HepG2 (cell line): ENCODE data around the gene SLC6A9. TPM values are rescaled to one million over a fixed set of nuclear protein-coding genes. Genes with fewer than 3 reads are reported as not detected.

Experiments
- CHCHD3 ChIP-seq: sonication (generic); formaldehyde crosslinking; IDR thresholded peaks from 2 replicates; pipeline ENCODE4 v1.8.0; 2022; ENCODE audit warnings: mild to moderate bottlenecking, missing genetic modification reagents, moderate library complexity
- CSRNP1 ChIP-seq: sonication (generic); formaldehyde crosslinking; IDR thresholded peaks from 2 replicates; pipeline ENCODE4 v1.8.1; 2023; ENCODE audit warnings: mild to moderate bottlenecking, missing genetic modification reagents
- ELF4 ChIP-seq: sonication (generic); formaldehyde crosslinking; IDR thresholded peaks from 2 replicates; pipeline ENCODE4 v1.5.0; 2020; ENCODE audit warnings: missing genetic modification reagents, mild to moderate bottlenecking, moderate library complexity, borderline replicate concordance
- FOSL1 ChIP-seq: sonication (generic); formaldehyde crosslinking; IDR thresholded peaks from 2 replicates; pipeline ENCODE4 v1.9.0; 2021; ENCODE audit warnings: missing genetic modification reagents, borderline replicate concordance
- GTF3A ChIP-seq: sonication (generic); formaldehyde crosslinking; conservative IDR thresholded peaks from 2 replicates; pipeline ENCODE4 v1.4.0; 2020; ENCODE audit warnings: mild to moderate bottlenecking, missing genetic modification reagents
- IKZF4 ChIP-seq: sonication (generic); formaldehyde crosslinking; IDR thresholded peaks from 2 replicates; pipeline ENCODE4 v1.5.1; 2020; ENCODE audit warnings: borderline replicate concordance, mild to moderate bottlenecking, low read depth, missing genetic modification reagents; ENCODE audit errors: not compliant biosample characterization
- JUN ChIP-seq: sonication (generic); formaldehyde crosslinking; IDR thresholded peaks from 2 replicates; pipeline ENCODE4 v1.4.0; 2020; ENCODE audit warnings: mild to moderate bottlenecking, missing genetic modification reagents
- KLF16 ChIP-seq, 2 experiments: sonication (generic) in 1 of 2; formaldehyde crosslinking in 1 of 2; IDR thresholded peaks; 2 replicates each; pipeline versions ENCODE4 v1.6.1 to v1.8.0; 2016 to 2023; ENCODE audit warnings: missing genetic modification reagents in 2 of 2, missing compliant biosample characterization in 1 of 2
- KLF9 ChIP-seq: IDR thresholded peaks from 2 replicates; pipeline ENCODE4 v1.6.1; 2016; ENCODE audit warnings: low read depth
- NKX3-1 ChIP-seq: sonication (generic); formaldehyde crosslinking; IDR thresholded peaks from 2 replicates; pipeline ENCODE4 v1.5.0; 2020; ENCODE audit warnings: missing genetic modification reagents
- PAXIP1 ChIP-seq: sonication (generic); formaldehyde crosslinking; conservative IDR thresholded peaks from 2 replicates; pipeline ENCODE4 v1.4.0; 2020; ENCODE audit warnings: mild to moderate bottlenecking, missing genetic modification reagents, moderate library complexity
- SALL2 ChIP-seq: sonication (generic); formaldehyde crosslinking; IDR thresholded peaks from 2 replicates; pipeline ENCODE4 v1.8.1; 2023; ENCODE audit warnings: mild to moderate bottlenecking, missing genetic modification reagents, inconsistent platforms
- SNAI1 ChIP-seq: sonication (generic); formaldehyde crosslinking; IDR thresholded peaks from 2 replicates; pipeline ENCODE4 v1.5.0; 2020; ENCODE audit warnings: mild to moderate bottlenecking, missing genetic modification reagents, borderline replicate concordance
- TEF ChIP-seq: sonication (generic); formaldehyde crosslinking; IDR thresholded peaks from 2 replicates; pipeline ENCODE4 v1.5.0; 2020; ENCODE audit warnings: missing genetic modification reagents
- TP53 ChIP-seq: sonication (generic); formaldehyde crosslinking; conservative IDR thresholded peaks from 2 replicates; pipeline ENCODE4 v1.4.0; 2020; ENCODE audit warnings: missing genetic modification reagents
- WIZ ChIP-seq: sonication (generic); formaldehyde crosslinking; IDR thresholded peaks from 2 replicates; pipeline ENCODE4 v1.5.1; 2020; ENCODE audit warnings: mild to moderate bottlenecking, missing genetic modification reagents
- ZBTB7B ChIP-seq: sonication (generic); formaldehyde crosslinking; IDR thresholded peaks from 2 replicates; pipeline ENCODE4 v1.4.0; 2020; ENCODE audit warnings: missing genetic modification reagents
- ZNF20 ChIP-seq: sonication (generic); formaldehyde crosslinking; IDR thresholded peaks from 2 replicates; pipeline ENCODE4 v1.4.0; 2020; ENCODE audit warnings: mild to moderate bottlenecking, moderate library complexity, missing genetic modification reagents
- ZNF230 ChIP-seq: sonication (generic); formaldehyde crosslinking; IDR thresholded peaks from 2 replicates; pipeline ENCODE4 v1.4.0; 2020; ENCODE audit warnings: mild to moderate bottlenecking, missing genetic modification reagents
- ZNF264 ChIP-seq: sonication (generic); formaldehyde crosslinking; IDR thresholded peaks from 2 replicates; pipeline ENCODE4 v1.4.0; 2020; ENCODE audit warnings: missing genetic modification reagents
- ZNF282 ChIP-seq: fragments of 450-650 bp; IDR thresholded peaks from 2 replicates; pipeline ENCODE4 v1.6.1; 2018; ENCODE audit not compliant: partially characterized antibody
- ZNF432 ChIP-seq: sonication (generic); formaldehyde crosslinking; IDR thresholded peaks from 2 replicates; pipeline ENCODE4 v1.5.0; 2020; ENCODE audit warnings: missing genetic modification reagents, mild to moderate bottlenecking, borderline replicate concordance
- ZNF564 ChIP-seq: sonication (generic); formaldehyde crosslinking; IDR thresholded peaks from 2 replicates; pipeline ENCODE4 v1.8.1; 2023; ENCODE audit warnings: mild to moderate bottlenecking, missing genetic modification reagents
- polyA plus RNA-seq, 8 experiments: library from polyadenylated mRNA; depleted of rRNA in 3 of 8; stranded (reverse) in 7 of 8; unstranded in 1 of 8; fragments of >200 nt; fragmentation: Illumina TruSeq in 4 of 8; extraction: Trizol in 4 of 8; gene quantifications; 2 replicates each; pipeline versions ENCODE4 v1.2.1 to v1.2.3, GENCODE V29; 2011 to 2016; ENCODE audit warnings: low read depth in 4 of 8, missing spikeins in 1 of 8, mixed read lengths in 1 of 8; ENCODE audit not compliant: insufficient read depth in 1 of 8
- total RNA-seq, 5 experiments: library from RNA; depleted of rRNA; stranded (reverse); fragments of >200 nt; fragmentation: Illumina TruSeq; extraction: Trizol; gene quantifications; 2 replicates each; pipeline ENCODE4 v1.2.3, GENCODE V29; 2016; ENCODE audit warnings: low read depth in 1 of 5
- TF ChIP-seq, protein P1 (sequence below): sonication (generic); formaldehyde crosslinking; IDR thresholded peaks from 2 replicates; pipeline ENCODE4 v1.8.0; 2022; ENCODE audit warnings: missing genetic modification reagents, low read depth, mild to moderate bottlenecking, borderline replicate concordance

The SLC6A9 gene
- total and polyA plus RNA-seq, 2 of the 13 experiments (the other 11 are each of a cell fraction or from before 2014, with no cell fraction given) = 8.5 to 9.9 TPM

DNA sequence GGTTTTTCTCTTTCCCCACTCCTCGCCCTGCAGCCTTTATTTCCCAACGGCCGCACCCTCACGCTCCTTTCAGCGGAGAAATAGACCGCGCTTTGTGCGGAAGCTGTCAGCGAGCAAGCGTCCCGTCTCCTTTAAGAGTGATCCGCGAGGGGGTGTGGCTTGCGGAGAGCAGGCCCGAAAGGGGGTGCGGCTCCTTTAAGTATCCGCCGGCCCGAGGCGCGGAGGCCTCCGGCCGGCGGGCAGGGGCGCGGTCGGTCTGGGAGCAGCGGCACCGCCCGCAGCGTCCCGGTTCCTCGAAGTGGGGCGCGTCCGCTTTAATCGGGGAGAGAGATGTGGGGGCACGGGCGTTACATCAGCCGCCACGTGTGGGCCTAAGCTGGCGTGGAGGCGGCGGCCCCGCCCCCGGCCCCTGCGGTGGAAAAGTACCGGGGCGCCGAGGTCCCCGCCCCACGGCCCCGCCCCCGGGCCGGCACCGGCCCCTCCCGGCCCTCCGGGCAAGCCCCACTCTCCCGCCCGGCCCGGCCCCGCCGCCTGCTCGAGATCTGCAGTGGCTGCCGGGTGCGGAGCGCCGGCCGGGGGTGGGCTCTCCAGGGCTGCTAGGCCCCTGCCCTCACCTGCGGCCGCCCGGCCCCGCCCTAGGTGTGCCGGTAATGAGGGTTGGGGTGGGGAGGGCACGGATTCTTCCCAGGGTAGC, 1.2 kb downstream of the SLC6A9 start (continued):
- TF ChIP-seq ZBTB7B (CRISPR knock-in tag) (no peak; the same call in 1 of the 2 replicates), ZNF282 (no peak), TP53 (no peak), FOSL1 (CRISPR knock-in tag) (no peak), SALL2 (CRISPR knock-in tag) (peak; percentile 33; the same call in 1 of the 2 replicates), IKZF4 (CRISPR knock-in tag) (no peak), NKX3-1 (CRISPR knock-in tag) (no peak), CSRNP1 (CRISPR knock-in tag) (no peak; the same call in 1 of the 2 replicates), WIZ (CRISPR knock-in tag) (no peak), PAXIP1 (CRISPR knock-in tag) (0 out of 2 replicates have a peak, but pooled peaks have one; percentile 35), ZNF230 (no peak), GTF3A (CRISPR knock-in tag) (no peak), CHCHD3 (CRISPR knock-in tag) (no peak), ZNF20 (CRISPR knock-in tag) (no peak), ZNF564 (CRISPR knock-in tag) (no peak), TEF (CRISPR knock-in tag) (no peak), ZNF264 (0 out of 2 replicates have a peak, but pooled peaks have one; percentile 30), ELF4 (CRISPR knock-in tag) (no peak), JUN (CRISPR knock-in tag) (no peak), KLF16 (CRISPR knock-in tag; IDR thresholded peaks at IDR 0.05) (peak in 1 of 2 experiments; percentile 74; a peak in 1 of 4 replicates), SNAI1 (CRISPR knock-in tag) (no peak; the same call in 1 of the 2 replicates), ZNF432 (CRISPR knock-in tag) (no peak), KLF9 (CRISPR knock-in tag) (no peak)
- TF ChIP-seq, protein P1, sequence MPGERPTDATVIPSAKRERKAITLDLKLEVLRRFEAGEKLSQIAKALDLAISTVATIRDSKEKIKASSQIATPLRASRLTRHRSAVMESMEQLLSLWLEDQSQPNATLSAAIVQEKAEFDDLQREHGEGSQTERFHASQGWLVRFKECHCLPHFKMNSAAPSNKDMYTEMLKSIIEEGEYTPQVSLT (CRISPR knock-in tag) = no peak
